K562 (cell line): ENCODE measurements around the gene HPDL. TPM values are rescaled to one million over a fixed set of nuclear protein-coding genes. Genes with fewer than 3 reads are reported as not detected.

Experiments
- ATF1 ChIP-seq, 2 experiments: fragments of 450-650 bp in 1 of 2; IDR thresholded peaks; 2 replicates each; pipeline ENCODE4 v1.6.1; 2016; ENCODE audit warnings: missing compliant biosample characterization in 1 of 2, missing genetic modification characterization in 1 of 2
- ATF6 ChIP-seq: sonication (generic); formaldehyde crosslinking; IDR thresholded peaks from 2 replicates; pipeline ENCODE4 v1.4.0; 2020; ENCODE audit warnings: mild to moderate bottlenecking, missing genetic modification reagents
- BACH1 ChIP-seq: fragments of 200-800 bp; sonication (Bioruptor generic); IDR thresholded peaks from 2 replicates; pipeline ENCODE4 v1.6.1; 2016; ENCODE audit warnings: missing genetic modification characterization, missing compliant biosample characterization
- CHD4 ChIP-seq: fragments of 200-600 bp; sonication (generic); IDR thresholded peaks from 3 replicates; pipeline ENCODE4 v1.6.1; 2012; ENCODE audit warnings: low read depth, mild to moderate bottlenecking, mixed read lengths, low read length, inconsistent platforms; ENCODE audit not compliant: insufficient read depth, insufficient replicate concordance, poor library complexity, severe bottlenecking
- CREBBP ChIP-seq: IDR thresholded peaks from one replicate; pipeline ENCODE4 v1.6.1; 2012; ENCODE audit warnings: low read depth, mild to moderate bottlenecking, control low read depth, inconsistent platforms, low read length
- EWSR1 ChIP-seq: fragments of 450-650 bp; IDR thresholded peaks from 2 replicates; pipeline ENCODE4 v1.6.1; 2018; ENCODE audit warnings: borderline replicate concordance, mild to moderate bottlenecking, low read depth, moderate library complexity; ENCODE audit not compliant: partially characterized antibody
- KLF6 ChIP-seq: fragments of 250-450 bp; sonication (Bioruptor Pico); IDR thresholded peaks from 2 replicates; pipeline ENCODE4 v1.4.0; 2020; ENCODE audit warnings: mild to moderate bottlenecking, moderate library complexity, borderline replicate concordance
- NCOA6 ChIP-seq: fragments of 450-650 bp; IDR thresholded peaks from 2 replicates; pipeline ENCODE4 v1.6.1; 2017; ENCODE audit warnings: mild to moderate bottlenecking
- NFRKB ChIP-seq: fragments of 450-650 bp; IDR thresholded peaks from 2 replicates; pipeline ENCODE4 v1.6.1; 2016; ENCODE audit warnings: low read depth
- PHB2 ChIP-seq: fragments of 450-650 bp; IDR thresholded peaks from 2 replicates; pipeline ENCODE4 v1.6.1; 2017; ENCODE audit warnings: low read depth
- PHF21A ChIP-seq: fragments of 450-650 bp; IDR thresholded peaks from 2 replicates; pipeline ENCODE4 v1.6.1; 2017; ENCODE audit warnings: low read depth, borderline replicate concordance
- PYGO2 ChIP-seq: fragments of 450-650 bp; IDR thresholded peaks from 2 replicates; pipeline ENCODE4 v1.6.1; 2016; ENCODE audit warnings: mild to moderate bottlenecking, missing genetic modification characterization, moderate library complexity, missing compliant biosample characterization
- RBFOX2 ChIP-seq: fragments of 200-400 bp; formaldehyde crosslinking; IDR thresholded peaks from 2 replicates; pipeline ENCODE4 v1.6.1; 2017; ENCODE audit warnings: low read depth, mild to moderate bottlenecking, low read length, moderate library complexity
- RBM25 ChIP-seq: fragments of 200-400 bp; formaldehyde crosslinking; IDR thresholded peaks from 2 replicates; pipeline ENCODE4 v1.6.1; 2018; ENCODE audit warnings: low read length, low read depth, moderate library complexity; ENCODE audit not compliant: severe bottlenecking
- RREB1 ChIP-seq: fragments of 250-450 bp; sonication (Bioruptor Pico); IDR thresholded peaks from 2 replicates; pipeline ENCODE4 v1.4.0; 2020
- TFE3 ChIP-seq: fragments of 450-650 bp; formaldehyde crosslinking; IDR thresholded peaks from 2 replicates; pipeline ENCODE4 v1.4.0; 2020; ENCODE audit warnings: mild to moderate bottlenecking, mixed read lengths
- ZNF146 ChIP-seq: IDR thresholded peaks from one replicate; pipeline ENCODE4 v1.6.1; 2018; ENCODE audit warnings: missing compliant biosample characterization; ENCODE audit not compliant: unreplicated experiment
- polyA plus RNA-seq, 8 experiments: library from polyadenylated mRNA; depleted of rRNA in 4 of 8; stranded (reverse) in 5 of 8; unstranded in 3 of 8; fragments of >200 nt; fragmentation: Nextera tagmentation in 2 of 8; fragmentation: Illumina TruSeq in 1 of 8; extraction: Ambion mirVana in 2 of 8; extraction: Trizol in 1 of 8; gene quantifications; 2 replicates each; pipeline versions ENCODE4 v1.2.1 to v1.2.3, GENCODE V29; 2011 to 2014; ENCODE audit warnings: inconsistent platforms in 1 of 8, missing spikeins in 1 of 8
- total RNA-seq, 7 experiments: library from RNA; depleted of rRNA in 6 of 7; stranded (reverse); fragments of >200 nt in 6 of 7; fragmentation: Illumina TruSeq in 2 of 7; extraction: Trizol in 2 of 7; gene quantifications; 2 replicates each; pipeline versions ENCODE4 v1.2.1 to v1.2.3, GENCODE V29; 2011 to 2021; ENCODE audit warnings: low replicate concordance in 1 of 7

The HPDL gene
- total and polyA plus RNA-seq, 9 of the 15 experiments (the other 6 are each of a cell fraction or from before 2014, with no cell fraction given) = not detected

DNA sequence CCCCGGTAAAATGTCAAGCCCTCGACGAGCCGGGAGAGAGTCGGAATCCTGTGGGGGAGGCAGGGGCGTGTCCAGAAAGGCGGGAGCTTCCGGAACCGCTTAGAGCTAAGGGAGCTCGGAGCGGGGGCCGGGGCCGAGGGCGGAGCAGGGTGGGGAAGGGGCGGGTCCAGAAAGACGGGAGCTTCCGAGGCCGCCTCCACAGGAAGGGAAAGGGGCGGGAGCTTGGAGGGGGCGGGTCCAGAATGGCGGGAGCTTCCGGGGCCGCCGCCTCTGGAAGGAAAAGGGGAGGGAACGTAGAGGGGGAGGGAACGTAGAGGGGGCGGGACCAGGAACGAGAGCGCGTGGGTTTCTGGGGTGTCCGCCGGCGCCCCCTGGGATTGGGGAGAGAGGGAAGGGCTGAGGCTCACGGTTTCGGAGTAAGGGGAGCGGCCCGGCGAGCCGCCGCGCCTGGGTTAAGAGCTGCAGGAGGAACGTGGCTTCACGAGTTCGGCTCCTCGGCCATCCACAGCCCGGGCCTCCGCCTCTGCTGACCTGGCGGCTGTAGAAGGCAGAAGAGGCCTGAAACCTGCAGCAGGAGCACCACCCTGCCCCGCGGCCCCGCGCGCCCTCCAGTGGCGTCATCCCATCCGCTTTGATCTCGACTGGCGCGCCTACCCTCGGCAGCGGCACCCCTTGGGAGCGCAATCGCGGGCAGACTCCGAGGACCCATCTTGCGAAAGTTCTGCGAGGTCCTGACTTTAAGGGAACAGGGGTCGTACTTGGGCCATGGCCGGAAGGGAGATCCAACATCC lies 23.0 kb upstream of the HPDL start (continued):
- TF ChIP-seq PYGO2 (no peak), NCOA6 (no peak), CHD4 (no peak), RREB1 (peak; percentile 85; the same call in 1 of the 2 replicates), CREBBP (no peak), KLF6 (CRISPR knock-in tag) (peak; percentile 36; the same call in 1 of the 2 replicates), BACH1 (tag) (no peak; the same call in 1 of the 2 replicates), PHF21A (peak; percentile 70; the same call in 1 of the 2 replicates), RBFOX2 (peak; percentile 90), EWSR1 (no peak), TFE3 (CRISPR knock-in tag) (no peak), ATF6 (CRISPR knock-in tag) (0 out of 2 replicates have a peak, but pooled peaks have one; percentile 83), NFRKB (0 out of 2 replicates have a peak, but pooled peaks have one; percentile 45), PHB2 (no peak), RBM25 (no peak), ZNF146 (CRISPR knock-in tag) (no peak), ATF1 (CRISPR knock-in tag; IDR thresholded peaks at IDR 0.05) (0 out of 2 replicates have a peak, but pooled peaks have one; percentile 25), ATF1 (tag; IDR thresholded peaks at IDR 0.05) (peak; percentile 89)
